T-helper 9 cell (primary cell): ENCODE data around the gene DNAH3.
"Not testable (repeated sequence)": the region's sequence is repeated elsewhere in the genome, so short reads cannot be mapped to it uniquely, and the experiment has no call there.

ENCODE experiments used
- DNase-seq: peaks from one replicate; pipeline ENCODE4 v3.0.0-alpha.2; 2020

Gene DNAH3

GRCh38 chr16:21120976-21121520, 29.6 kb downstream of the DNAH3 start:
- DNase-seq = no peak

DNA sequence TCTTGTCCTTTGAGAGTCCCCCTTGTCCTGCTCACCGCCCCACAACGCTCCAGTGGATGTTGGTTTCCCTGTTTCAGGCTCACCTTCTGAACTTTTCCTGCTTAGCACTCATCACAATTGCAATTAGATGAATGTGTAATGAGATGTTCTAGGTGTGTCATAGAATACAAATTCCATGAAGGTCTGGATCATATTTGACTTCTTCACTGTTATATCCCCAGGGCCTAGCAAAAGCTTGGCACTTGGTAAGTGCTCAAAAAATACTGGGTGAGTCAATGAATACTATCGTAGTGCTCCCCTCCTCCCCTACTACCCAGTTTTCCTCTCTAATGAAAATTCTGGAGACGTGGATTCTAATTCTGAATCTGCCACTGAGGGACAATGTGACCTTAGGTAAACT, 33.1 kb downstream of the DNAH3 start:
- DNase-seq = no peak

DNA sequence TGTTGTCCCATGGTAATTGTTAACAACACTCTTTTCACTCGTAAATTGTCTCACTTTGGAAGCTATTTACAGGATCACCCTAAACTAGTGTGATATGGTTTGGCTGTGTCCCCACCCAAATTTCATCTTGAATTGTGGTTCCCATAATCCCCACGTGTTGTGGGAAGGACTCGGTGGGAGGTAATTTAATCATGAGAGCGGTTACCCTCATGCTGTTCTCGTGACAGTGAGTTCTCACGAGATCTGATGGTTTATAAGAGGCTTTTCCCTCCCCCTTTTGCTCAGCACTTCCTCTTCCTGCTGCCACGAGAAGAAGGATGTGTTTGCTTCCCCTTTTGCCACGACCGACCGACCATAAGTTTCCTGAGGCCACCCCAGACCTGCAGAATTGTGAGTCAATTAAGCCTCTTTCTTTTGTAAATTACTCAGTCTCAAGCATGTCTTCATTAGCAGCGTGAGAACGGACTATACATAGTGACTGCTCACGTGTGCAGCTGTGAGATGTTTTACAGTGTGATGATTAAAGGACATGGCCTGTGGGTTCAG, 34.4 kb downstream of the DNAH3 start:
- no peak for DNase-seq

GRCh38 chr16:21115551-21115950, 35.1 kb downstream of the DNAH3 start:
- DNase-seq = not testable (repeated sequence)

GRCh38 chr16:21103941-21104860, 46.4 kb downstream of the DNAH3 start:
- DNase-seq = no peak

GRCh38 chr16:21101631-21102420, 48.8 kb downstream of the DNAH3 start:
- DNase-seq = no peak

- no peak for DNase-seq
Observed at GRCh38 chr16:21100447-21100846, 50.2 kb downstream of the DNAH3 start.

DNA sequence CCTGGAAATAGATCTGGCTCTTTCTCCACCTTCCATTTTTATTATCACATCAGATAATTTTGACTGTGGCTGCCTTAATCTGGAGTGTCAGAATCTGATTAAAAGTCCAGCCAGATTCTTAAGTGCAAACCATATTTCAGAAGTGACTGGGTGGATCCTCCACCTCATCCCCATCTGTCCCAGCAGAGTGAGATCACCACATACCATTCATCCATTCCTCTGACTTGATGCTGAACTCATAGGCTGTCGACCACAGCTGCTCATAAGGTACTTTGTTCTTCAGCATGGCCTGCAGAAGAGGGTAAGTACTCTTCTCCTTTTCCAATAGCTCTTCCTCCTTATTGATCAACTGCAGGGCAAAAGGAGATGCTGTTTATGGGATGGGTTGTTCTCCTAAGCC, 53.5 kb downstream of the DNAH3 start:
- DNase-seq = no peak

GRCh38 chr16:21094719-21095118, 55.9 kb downstream of the DNAH3 start:
- not testable (repeated sequence) for DNase-seq

DNA sequence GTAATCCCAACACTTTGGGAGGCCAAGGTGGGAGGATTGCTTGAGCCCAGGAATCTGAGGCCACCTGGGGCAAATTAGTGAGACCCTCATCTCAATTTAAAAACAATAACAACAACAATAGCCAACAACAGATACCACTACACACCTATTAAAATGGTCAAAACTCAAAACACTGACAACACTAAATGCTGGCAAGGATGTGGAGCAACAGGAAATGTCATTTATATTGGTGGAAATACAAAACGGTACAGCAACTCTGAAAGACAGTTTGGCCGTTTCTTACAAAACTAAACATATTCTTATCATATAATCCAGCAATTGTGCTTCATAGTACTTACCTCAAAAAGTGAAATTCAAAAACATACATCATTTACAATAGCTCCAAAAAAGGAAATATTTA, 57.7 kb downstream of the DNAH3 start:
- no peak for DNase-seq

DNA sequence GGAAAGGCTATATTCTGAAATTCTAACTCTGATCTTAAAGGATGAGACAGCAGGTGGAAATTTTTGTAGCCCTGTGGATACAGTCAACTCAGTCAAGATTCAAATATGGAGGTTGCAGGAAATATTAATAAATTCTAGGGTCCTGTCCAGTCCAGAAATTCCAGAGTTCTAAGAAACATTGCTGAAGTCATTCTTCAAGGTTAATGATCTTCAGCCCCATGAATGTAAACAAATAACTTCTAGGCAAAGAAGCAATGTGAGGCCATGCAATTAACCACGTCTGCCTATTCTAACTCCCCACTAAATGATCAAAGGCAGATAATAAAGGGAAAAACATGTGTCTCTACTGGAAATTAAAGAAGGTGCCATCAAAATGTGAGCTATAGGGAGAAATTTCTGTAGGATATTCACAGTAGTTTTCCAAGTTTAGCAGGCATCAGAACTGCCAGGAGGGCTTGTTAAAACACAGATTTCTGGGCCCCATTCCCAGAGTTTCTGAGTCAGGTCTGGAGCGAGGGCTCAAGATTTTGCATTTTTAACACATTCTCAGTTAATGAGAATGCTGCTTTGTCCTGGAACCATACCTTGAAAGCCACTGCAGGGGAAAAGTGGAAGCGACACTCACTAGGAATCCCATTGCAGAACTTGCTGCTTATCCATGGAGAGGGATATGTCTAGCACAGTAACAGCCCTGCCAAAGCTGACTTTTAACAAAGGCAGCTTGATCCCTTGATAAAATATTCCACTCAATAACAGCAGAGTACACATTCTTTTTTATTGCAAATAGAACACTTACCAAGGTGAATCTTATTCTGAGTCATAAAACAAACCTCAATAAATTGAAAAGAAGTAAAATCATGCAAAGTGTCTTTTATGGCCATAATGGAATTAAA, 61.8 kb downstream of the DNAH3 start:
- no peak for DNase-seq

DNA sequence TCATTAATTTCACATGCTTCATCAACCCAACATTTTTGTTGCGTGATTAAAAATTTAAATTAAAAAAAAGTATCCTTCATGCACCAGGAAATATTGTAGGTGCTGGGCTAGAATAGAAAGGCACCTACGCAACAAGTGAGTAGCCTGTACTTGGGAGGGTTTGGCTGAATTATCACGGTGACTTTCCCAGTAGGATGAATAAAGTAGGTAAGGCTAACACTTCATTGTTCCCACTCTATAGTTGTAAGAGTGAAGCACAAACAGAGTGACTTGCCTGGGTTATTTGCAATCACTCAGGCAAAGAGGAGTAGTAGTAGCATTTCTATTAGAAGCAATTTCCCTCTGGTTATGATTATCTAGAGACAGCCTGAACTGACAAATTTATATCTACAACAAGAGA, 62.5 kb downstream of the DNAH3 start:
- no peak for DNase-seq

GRCh38 chr16:21084631-21085225, 65.9 kb downstream of the DNAH3 start:
- DNase-seq = no peak

GRCh38 chr16:21083729-21084268, 66.8 kb downstream of the DNAH3 start:
- peak; percentile 41 for DNase-seq

DNA sequence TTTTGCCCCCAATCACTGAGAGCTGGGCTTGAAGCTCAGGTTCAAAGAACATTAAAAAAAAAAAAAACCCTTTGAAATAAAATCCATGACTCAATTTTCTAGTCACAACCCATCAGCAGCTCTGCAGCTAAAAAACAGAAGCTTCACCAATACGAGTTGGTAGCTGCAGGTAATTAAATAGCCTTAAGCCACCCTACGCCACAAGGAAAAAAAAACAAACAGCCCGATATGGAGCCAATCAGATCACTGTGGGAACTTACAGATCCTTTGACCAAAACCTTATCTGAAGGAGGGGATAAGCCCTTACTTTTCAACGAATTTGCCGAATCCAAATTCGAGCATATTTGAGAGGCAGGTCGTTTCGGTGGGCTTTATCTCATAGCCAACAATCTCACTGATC, 69.3 kb downstream of the DNAH3 start:
- no peak for DNase-seq

DNA sequence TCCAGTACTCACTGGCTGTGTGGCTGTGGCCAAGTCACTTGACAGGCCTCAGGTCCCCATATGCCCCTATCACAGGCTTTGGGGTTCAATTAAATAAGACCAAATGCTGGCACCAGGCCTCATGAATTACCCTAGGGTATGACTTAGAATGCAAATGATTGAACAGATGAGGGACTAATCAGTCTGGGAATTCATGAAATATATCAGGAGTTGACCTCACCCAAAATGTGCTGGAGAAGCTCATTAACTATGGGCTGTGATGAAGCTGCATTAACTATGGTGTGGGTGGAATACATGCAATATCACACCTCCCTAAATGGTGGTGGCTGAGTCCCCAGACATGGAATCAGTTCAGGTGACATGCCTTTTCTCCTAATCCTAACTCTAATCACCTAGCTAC, 72.1 kb downstream of the DNAH3 start:
- DNase-seq = no peak

DNA sequence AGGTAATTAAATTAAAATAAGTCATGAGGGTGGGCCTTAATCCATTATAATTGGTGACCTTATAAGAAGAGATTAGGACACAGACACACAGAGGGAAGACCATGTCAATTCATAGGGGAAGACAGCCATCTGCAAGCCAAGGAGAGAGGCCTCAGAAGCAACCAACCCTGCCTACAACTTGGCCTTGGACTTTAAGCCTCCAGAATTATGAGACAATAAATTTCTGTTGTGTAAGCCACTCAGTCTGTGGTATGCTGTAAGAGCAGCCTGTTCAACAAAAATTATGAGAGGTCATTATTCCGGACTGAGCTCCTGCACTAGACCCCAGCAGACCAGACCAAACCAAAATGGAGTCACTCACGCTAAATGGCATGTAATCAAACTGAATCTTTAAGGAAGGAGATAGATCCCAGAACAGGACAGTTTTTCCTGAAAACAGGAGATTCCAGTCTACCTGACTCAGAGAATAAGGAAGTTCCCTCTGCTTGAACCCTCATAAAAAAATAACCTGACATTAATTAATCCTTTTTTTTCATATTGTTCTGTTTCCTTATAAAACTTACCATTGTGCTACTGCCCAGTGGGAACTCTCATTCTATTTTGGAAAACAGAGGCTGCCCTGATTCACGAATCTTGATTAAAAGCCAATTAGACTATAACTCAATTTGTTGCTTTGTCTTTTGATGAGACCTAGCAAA, 74.3 kb downstream of the DNAH3 start:
- no peak for DNase-seq

- no peak for DNase-seq
Observed at GRCh38 chr16:21075252-21075651, 75.4 kb downstream of the DNAH3 start.

DNA sequence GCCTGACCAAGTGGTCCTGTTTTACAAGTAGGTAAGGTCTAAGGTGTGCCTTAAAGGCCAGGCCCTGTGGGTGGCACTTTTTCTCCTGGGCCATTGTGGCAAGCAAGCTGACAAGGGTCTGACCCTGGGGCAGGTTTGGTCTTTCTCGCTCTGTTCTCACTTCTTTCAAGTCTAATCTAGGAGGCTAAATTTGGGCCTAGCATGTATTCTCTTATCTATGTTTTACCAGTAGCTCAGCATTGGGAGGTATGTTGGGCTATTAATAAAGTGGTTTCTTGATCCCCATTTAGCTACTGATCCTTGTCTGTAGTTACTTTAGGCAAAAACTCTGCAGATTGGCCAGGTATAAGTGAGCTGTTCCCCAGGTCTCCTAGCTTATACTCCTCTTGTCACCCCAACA, 77.7 kb downstream of the DNAH3 start:
- no peak for DNase-seq

- DNase-seq = no peak
Observed at GRCh38 chr16:21071741-21072140, 78.9 kb downstream of the DNAH3 start.

- no peak for DNase-seq
Observed at GRCh38 chr16:21070564-21070963, 80.1 kb downstream of the DNAH3 start.
